GM19455 (cell line): ENCODE measurements around the gene HBD.
"Not testable (repeated sequence)": the region's sequence is repeated elsewhere in the genome, so short reads cannot be mapped to it uniquely, and the experiment has no call there.

Source experiments
- ATAC-seq: cut with Tn5 transposase; IDR thresholded peaks from one replicate; pipeline ENCODE4 v1.9.1; 2021; ENCODE audit not compliant: unreplicated experiment

Gene HBD

GRCh38 chr11:5234381-5234834 is at the start of gene HBD:
Gene HBD (minus strand): TSS chr11:5234483. CDS start chr11:5234433, 50 bp downstream.
- ATAC-seq: no peak

DNA sequence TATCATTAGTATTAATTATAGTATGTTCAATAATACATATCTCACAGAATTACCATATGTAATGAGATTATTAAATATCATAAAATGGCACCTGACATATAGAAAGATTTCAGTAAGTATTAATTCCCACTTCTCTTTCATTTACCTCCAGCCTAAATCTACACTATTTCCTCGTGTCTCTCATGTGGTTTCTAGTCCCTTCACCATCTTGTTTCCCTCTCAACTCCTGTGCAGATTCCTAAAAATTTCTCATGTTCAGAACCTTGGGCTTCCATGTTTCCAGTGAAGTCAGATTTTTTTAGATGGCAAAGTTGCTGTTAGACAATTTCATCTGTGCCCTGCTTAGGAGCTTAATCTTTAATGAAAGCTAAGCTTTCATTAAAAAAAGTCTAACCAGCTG is 49.6 kb upstream of the HBD start:
- ATAC-seq: no peak

DNA sequence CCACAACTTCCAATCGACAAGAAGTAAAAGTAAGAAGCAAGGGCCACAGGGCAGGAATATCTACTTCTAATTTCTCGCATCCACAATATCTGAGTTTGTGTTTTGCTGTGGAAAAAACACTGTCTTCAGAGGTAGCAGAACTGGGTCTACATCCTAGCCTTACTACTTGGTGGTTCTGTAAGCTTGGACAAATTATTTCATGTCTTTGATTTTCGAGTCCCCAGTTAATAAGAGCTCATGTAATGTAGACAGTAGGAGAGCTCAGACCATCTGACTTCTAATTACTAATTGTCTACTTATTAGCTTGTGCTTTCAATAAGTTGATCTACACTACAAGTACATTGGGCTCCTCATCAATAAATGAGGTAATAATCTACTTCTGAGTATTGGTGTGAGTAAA is 48.8 kb upstream of the HBD start:
- no peak for ATAC-seq

DNA sequence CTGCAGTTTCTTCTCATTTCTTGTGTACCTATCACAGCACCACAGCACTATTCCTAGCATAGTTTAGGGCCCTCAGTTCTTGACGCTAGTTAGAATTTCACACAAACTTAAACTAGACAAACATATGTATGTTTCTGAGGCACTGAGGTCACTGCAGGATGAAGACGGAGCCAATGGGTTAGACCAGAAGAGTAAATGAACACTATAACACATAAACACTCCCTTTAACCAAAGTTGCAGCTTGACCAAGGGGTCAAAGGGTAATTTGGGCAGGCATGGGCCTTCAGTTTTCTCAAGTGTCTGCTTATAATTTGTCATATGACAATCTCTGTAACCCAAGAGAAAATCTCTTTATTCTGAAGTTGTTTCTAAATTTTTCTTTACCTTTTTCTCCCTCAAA is 48.3 kb upstream of the HBD start:
- ATAC-seq: no peak

- no peak for ATAC-seq
Measured at GRCh38 chr11:5281596-5281995, 47.3 kb upstream of the HBD start.

DNA sequence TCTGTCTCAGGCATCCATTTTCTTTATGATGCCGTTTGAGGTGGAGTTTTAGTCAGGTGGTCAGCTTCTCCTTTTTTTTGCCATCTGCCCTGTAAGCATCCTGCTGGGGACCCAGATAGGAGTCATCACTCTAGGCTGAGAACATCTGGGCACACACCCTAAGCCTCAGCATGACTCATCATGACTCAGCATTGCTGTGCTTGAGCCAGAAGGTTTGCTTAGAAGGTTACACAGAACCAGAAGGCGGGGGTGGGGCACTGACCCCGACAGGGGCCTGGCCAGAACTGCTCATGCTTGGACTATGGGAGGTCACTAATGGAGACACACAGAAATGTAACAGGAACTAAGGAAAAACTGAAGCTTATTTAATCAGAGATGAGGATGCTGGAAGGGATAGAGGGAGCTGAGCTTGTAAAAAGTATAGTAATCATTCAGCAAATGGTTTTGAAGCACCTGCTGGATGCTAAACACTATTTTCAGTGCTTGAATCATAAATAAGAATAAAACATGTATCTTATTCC is 46.4 kb upstream of the HBD start:
- peak; percentile 84 for ATAC-seq

GRCh38 chr11:5279471-5280090 is 45.3 kb upstream of the HBD start:
- no peak for ATAC-seq

- ATAC-seq: no peak
Measured at GRCh38 chr11:5277807-5278382, 43.6 kb upstream of the HBD start.

GRCh38 chr11:5276697-5277096 is 42.4 kb upstream of the HBD start:
- ATAC-seq: no peak

DNA sequence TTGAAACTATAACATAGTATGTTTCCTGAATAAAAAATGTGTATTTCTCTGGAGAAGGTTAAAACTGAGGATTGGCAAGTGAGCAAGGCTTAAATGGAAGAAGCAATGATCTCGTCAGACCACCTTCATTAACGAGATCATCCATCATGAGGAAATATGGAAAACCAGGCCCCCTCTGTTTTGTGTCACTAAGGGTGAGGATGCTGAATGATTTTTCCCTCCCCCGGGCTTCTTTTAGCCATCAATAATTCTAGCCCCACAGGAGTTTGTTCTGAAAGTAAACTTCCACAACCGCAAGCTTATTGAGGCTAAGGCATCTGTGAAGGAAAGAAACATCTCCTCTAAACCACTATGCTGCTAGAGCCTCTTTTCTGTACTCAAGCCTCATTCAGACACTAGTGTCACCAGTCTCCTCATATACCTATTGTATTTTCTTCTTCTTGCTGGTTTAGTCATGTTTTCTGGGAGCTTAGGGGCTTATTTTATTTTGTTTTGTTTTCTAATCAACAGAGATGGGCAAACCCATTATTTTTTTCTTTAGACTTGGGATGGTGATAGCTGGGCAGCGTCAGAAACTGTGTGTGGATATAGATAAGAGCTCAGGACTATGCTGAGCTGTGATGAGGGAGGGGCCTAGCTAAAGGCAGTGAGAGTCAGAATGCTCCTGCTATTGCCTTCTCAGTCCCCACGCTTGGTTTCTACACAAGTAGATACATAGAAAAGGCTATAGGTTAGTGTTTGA is 41.3 kb upstream of the HBD start:
- ATAC-seq: no peak

DNA sequence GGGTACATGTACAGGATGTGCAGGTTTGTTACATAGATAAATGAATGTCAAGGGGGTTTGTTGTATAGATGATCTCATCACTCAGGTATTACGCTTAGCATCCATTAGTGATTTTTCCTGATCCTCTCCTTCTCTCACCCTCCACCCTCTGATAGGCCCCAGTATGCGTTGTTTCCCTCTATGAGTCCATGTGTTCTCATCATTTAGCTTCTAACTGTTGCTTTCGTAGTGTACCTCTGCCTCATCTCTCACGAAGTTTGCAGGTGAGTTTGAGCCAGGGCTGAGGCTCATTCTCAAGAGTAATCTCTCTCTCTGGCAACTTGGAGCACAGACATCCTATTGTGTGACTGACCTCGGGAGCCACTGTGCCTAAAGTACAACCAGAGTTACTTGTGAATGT is 40.1 kb upstream of the HBD start:
- ATAC-seq: no peak

GRCh38 chr11:5272395-5273017 is 38.2 kb upstream of the HBD start:
- no peak for ATAC-seq

DNA sequence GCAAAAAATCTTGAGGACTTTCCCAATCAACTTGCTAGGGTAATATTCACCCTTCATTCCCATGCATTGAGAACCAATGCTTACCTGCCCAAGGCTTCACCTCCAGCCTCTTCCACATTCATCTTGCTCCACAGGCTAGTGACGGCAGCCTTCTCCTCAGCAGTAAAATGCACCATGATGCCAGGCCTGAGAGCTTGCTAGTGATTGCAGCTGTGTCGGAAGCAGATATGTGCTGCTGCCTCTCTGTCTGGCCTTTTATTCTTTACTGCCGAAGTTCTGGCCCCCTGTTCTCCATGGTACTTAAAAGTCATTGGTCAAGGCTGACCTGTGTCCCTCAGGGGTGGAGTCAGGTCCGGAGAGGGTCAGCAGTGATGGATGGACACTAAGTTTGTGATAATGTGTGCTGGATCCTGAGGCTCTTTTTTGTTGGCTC is 35.4 kb upstream of the HBD start, which contains the start of gene HBE1:
Gene HBE1 (minus strand): TSS at position 231 of the 433 bp plus-strand sequence. CDS start 55 bp downstream, at position 176.
- ATAC-seq: no peak

- ATAC-seq: no peak
Measured at GRCh38 chr11:5267033-5267563, 32.8 kb upstream of the HBD start.

- no peak for ATAC-seq
Measured at GRCh38 chr11:5266609-5267008, 32.3 kb upstream of the HBD start.

DNA sequence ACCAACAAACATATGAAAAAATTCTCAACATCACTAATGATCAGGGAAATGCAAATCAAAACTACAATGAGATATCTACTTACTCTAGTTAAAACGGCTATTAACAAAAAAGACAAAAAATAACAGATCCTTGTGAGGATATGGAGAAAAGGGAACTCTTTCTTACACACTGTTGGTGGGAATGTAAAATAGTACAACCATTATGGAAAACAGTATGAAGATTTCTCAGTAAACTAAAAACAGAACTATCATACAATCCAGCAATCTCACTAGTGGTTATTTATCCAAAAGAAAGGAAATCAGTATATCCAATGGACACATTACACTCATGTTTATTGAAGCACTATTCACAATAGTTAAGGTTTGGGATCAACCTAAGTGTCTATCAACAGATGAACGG is 31.5 kb upstream of the HBD start:
- ATAC-seq: no peak

DNA sequence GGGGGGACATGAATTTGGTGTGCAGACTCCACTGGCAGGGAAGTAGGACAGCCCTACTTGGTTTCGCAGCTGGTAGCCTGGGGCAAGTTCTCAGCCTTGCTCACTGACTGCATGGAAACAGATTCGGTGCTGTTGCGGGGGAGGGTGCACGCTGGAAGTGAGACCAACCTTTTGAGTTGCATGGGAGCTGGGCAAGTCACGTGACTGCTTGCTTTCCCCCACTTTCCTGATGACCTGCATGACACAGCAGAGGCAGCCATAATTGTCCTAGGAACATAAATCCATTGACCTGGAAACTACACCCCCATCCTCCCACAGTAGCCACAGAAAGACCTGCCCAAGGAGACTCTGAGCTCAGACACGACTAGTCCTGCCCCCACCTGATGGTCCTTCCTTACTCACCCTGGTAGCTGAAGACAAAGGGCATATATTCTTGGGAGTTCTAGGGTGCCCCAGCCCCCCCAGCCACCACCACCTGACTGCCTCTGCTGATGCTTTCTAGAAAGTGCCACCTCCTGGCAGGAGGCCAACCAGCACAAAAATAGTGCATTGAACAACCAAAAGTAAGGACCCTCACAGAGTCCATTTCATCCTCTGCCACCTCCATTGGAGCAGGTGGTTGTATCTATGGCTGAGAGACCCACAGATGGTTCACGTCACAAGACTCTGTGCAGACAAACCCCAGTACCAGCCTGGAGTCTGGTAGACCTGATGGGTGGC is 24.4 kb upstream of the HBD start:
- no peak for ATAC-seq

DNA sequence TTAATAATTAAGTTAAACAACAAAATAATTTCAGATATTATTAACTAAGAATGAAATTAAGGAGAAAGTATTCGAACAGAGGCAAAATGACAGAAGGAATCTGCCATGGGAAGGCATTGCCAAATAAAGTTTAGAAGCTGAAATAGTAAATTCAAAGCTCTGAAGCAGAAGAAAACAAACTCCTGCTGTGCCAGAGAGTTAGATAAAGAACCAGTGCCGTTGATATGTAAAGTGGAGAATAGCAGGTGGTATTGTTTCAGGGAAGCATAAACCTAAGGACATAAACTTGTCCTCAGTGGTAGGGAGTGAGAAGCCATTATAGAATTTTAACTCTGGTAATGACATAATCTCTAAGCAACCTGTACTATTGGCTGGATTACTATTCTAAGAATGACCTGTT is 23.0 kb upstream of the HBD start:
- no peak for ATAC-seq

- not testable (repeated sequence) for ATAC-seq
Measured at GRCh38 chr11:5254646-5255413, 20.5 kb upstream of the HBD start, which contains the start of gene HBG2. Gene HBG2 (minus strand): TSS chr11:5254781. CDS start chr11:5254728, 53 bp downstream.

- not testable (repeated sequence) for ATAC-seq
Measured at GRCh38 chr11:5254023-5254422, 19.7 kb upstream of the HBD start.
